Mucosa of gallbladder (tissue), 1 donor: ENCODE results near the gene TMPRSS15. TPM values are rescaled to one million over a fixed set of nuclear protein-coding genes. Genes with fewer than 3 reads are reported as not detected.

Source experiments
- DNase-seq: peaks from one replicate; pipeline ENCODE4 v3.0.0-alpha.2; 2020; ENCODE audit warnings: low spot score
- total RNA-seq: library from RNA; stranded (reverse); gene quantifications from one replicate; pipeline ENCODE4 v1.2.1, GENCODE V29; 2021
- donor health status: DM: no; HTN: no; CAD: no.

Gene TMPRSS15
- total RNA-seq, 1 donor from 2014 or later = not detected

DNA sequence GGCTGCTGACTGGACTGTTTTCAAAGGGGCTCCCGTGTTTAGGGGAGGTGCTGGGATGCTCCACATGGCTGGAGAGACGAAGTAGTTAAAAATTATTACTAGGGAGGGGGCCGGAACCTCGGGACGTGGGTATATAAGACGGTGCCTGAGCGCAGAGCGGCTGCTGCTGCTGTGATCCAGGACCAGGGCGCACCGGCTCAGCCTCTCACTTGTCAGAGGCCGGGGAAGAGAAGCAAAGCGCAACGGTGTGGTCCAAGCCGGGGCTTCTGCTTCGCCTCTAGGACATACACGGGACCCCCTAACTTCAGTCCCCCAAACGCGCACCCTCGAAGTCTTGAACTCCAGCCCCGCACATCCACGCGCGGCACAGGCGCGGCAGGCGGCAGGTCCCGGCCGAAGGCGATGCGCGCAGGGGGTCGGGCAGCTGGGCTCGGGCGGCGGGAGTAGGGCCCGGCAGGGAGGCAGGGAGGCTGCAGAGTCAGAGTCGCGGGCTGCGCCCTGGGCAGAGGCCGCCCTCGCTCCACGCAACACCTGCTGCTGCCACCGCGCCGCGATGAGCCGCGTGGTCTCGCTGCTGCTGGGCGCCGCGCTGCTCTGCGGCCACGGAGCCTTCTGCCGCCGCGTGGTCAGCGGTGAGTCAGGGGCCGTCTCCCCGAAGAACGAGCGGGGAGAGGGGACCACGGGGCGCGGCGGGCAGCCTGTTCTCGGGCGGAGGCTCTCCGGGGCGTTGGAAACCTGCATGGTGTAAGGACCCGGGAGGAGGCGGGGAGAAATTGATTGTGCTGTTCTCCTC, 158.7 kb downstream of the TMPRSS15 start, which contains the start of gene CHODL:
CHODL (plus strand) TSS at position 163 of the 793 bp plus-strand sequence; CDS start at position 554, 391 bp downstream.
- DNase-seq = no peak

GRCh38 chr21:18235545-18235944, 168.0 kb downstream of the TMPRSS15 start:
- no peak for DNase-seq

GRCh38 chr21:18228060-18228739, 175.4 kb downstream of the TMPRSS15 start:
- no peak for DNase-seq

DNA sequence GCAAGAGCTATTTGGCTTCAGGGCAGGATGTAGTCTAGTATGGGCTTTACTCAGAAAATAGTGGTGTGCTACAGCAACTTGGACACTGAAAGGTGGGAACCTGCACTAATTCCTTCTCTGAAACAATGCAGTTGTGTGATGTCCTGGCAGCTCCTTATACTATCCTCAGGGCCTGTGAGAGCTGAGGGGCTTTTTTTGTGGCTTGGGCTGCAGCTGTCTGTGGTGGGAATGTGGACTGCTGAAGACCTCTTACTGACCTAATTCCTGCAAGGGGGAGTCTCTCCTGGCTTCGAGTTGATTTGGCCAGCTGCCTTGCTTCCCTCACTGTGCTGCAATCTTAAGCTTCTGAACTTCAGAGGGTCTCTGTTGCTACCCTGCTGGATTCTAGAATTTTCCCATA, 181.2 kb downstream of the TMPRSS15 start:
- no peak for DNase-seq

- no peak for DNase-seq
Observed at GRCh38 chr21:18220498-18220897, 183.1 kb downstream of the TMPRSS15 start.

Other genes with a start within 250 kb of the TMPRSS15 start
- 0.43 TPM for gene CHODL, start 159.0 kb downstream of the TMPRSS15 start, total RNA-seq